Transverse colon (tissue), 4 donors: ENCODE measurements around the gene CACNA2D1.

ENCODE experiments used
- CTCF ChIP-seq, 5 experiments: fragments of 200-600 bp in 3 of 5; fragments of 450-650 bp in 2 of 5; sonication (generic) in 3 of 5; IDR thresholded peaks; 1 replicate in 2 of 5; 2 replicates in 3 of 5; pipeline ENCODE4 v1.5.1; 2016 to 2017; ENCODE audit warnings: antibody characterized with exemption in 5 of 5, inconsistent platforms in 3 of 5, mild to moderate bottlenecking in 2 of 5, moderate library complexity in 1 of 5
- EP300 ChIP-seq: sonication (generic); formaldehyde crosslinking; IDR thresholded peaks from one replicate; pipeline ENCODE4 v1.6.1; 2017; ENCODE audit warnings: antibody characterized with exemption, low read depth
- POLR2A ChIP-seq: fragments of 450-650 bp; IDR thresholded peaks from one replicate; pipeline ENCODE4 v1.6.1; 2016; ENCODE audit warnings: antibody characterized with exemption, mild to moderate bottlenecking, moderate library complexity
- POLR2AphosphoS5 ChIP-seq, 3 donors: sonication (generic); formaldehyde crosslinking; IDR thresholded peaks; one replicate each; pipeline ENCODE4 v1.6.1; 2016; ENCODE audit warnings: antibody characterized with exemption in 3 of 3

DNA sequence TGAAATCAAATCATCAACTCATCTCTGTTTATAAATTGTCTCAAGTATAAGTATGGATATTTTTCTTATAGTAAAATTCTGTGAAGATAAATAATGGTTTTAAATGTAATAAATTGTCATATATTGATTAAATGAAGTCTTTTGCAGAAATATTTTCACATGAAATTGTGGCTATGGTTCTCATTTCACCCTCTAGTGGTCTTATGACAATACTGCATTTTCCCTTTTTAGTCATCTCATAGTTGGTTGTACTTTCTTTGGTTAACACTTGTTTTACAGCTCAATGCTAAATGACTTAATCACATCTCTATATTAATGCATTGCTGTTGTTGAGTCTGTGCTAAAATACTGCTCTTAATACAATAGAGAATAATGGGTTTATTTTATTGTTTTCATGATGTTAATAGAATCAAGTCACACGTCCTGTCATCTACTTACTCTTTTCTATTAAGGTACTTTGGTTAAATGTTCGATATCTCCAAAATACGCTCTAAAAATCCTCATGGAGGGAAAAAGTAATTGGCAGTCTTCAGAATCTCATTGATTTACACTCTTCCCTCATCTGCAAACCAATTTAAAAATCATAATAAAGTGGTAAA, 38.0 kb upstream of the CACNA2D1 start:
- TF ChIP-seq POLR2A = no peak
- TF ChIP-seq CTCF (IDR thresholded peaks at IDR 0.05) = peak; percentile 30 to 69 (median 64)
- TF ChIP-seq POLR2AphosphoS5 (IDR thresholded peaks at IDR 0.05) = no peak
- no peak for TF ChIP-seq EP300
